KG1 (cell line): ENCODE data around the gene SELENOK.
"Not testable (repeated sequence)": the region's sequence is repeated elsewhere in the genome, so short reads cannot be mapped to it uniquely, and the experiment has no call there.

Experiments
- DNase-seq: peaks from one replicate; lab custom pipeline; 2025; lab: John Stamatoyannopoulos, UW

SELENOK gene

GRCh38 chr3:53891497-53892285, at the start of gene SELENOK:
SELENOK (minus strand) TSS chr3:53891859.
- peak; percentile 96 for DNase-seq

- no peak for DNase-seq
Measured at GRCh38 chr3:53941184-53941583, 49.5 kb upstream of the SELENOK start.

- DNase-seq: no peak
Measured at GRCh38 chr3:53940623-53941022, 49.0 kb upstream of the SELENOK start.

GRCh38 chr3:53939813-53940212, 48.2 kb upstream of the SELENOK start:
- DNase-seq: no peak

GRCh38 chr3:53939086-53939582, 47.5 kb upstream of the SELENOK start:
- no peak for DNase-seq

GRCh38 chr3:53938645-53939044, 47.0 kb upstream of the SELENOK start:
- DNase-seq: peak; percentile 20

- DNase-seq: no peak
Measured at GRCh38 chr3:53936347-53936746, 44.7 kb upstream of the SELENOK start.

- DNase-seq: no peak
Measured at GRCh38 chr3:53935283-53935901, 43.7 kb upstream of the SELENOK start.

- not testable (repeated sequence) for DNase-seq
Measured at GRCh38 chr3:53927208-53927872, 35.7 kb upstream of the SELENOK start.

GRCh38 chr3:53921296-53921695, 29.6 kb upstream of the SELENOK start:
- DNase-seq: no peak

- no peak for DNase-seq
Measured at GRCh38 chr3:53919741-53920140, 28.1 kb upstream of the SELENOK start.

- DNase-seq: no peak
Measured at GRCh38 chr3:53913401-53913800, 21.7 kb upstream of the SELENOK start.

- DNase-seq: no peak
Measured at GRCh38 chr3:53902711-53903110, 11.1 kb upstream of the SELENOK start.

GRCh38 chr3:53902067-53902466, 10.4 kb upstream of the SELENOK start:
- no peak for DNase-seq

GRCh38 chr3:53900666-53901331, 9.1 kb upstream of the SELENOK start:
- no peak for DNase-seq

GRCh38 chr3:53899750-53900149, 8.1 kb upstream of the SELENOK start:
- no peak for DNase-seq

GRCh38 chr3:53892286-53892637, 603 bp upstream of the SELENOK start:
- no peak for DNase-seq

GRCh38 chr3:53890726-53891475, 758 bp downstream of the SELENOK start:
- no peak for DNase-seq

- no peak for DNase-seq
Measured at GRCh38 chr3:53888232-53888631, 3.4 kb downstream of the SELENOK start.

- DNase-seq: no peak
Measured at GRCh38 chr3:53887446-53887845, 4.2 kb downstream of the SELENOK start.

- DNase-seq: no peak
Measured at GRCh38 chr3:53885239-53885638, 6.4 kb downstream of the SELENOK start.

- no peak for DNase-seq
Measured at GRCh38 chr3:53884623-53885022, 7.0 kb downstream of the SELENOK start.
